Type B pancreatic cell (in vitro differentiated cells): ENCODE results near the gene ORM2. TPM values are rescaled to one million over a fixed set of nuclear protein-coding genes. Genes with fewer than 3 reads are reported as not detected.

Experiments
- DNase-seq: peaks from one replicate; pipeline ENCODE4 v3.0.0; 2021; ENCODE audit warnings: mixed read lengths; ENCODE audit not compliant: unreplicated experiment; ENCODE audit errors: extremely low spot score
- H3K27ac Mint-ChIP-seq: 2 replicates; pipeline ENCODE4 v1.8.0; 2021; ENCODE audit warnings: mild to moderate bottlenecking, mixed read lengths
- H3K27me3 Mint-ChIP-seq: 2 replicates; pipeline ENCODE4 v1.8.0; 2021; ENCODE audit warnings: mixed read lengths
- H3K36me3 Mint-ChIP-seq: 2 replicates; pipeline ENCODE4 v1.8.0; 2021; ENCODE audit warnings: mixed read lengths
- H3K4me1 Mint-ChIP-seq: one replicate; pipeline ENCODE4 v1.8.0; 2021; ENCODE audit warnings: mixed read lengths; ENCODE audit not compliant: unreplicated experiment
- H3K4me3 Mint-ChIP-seq: 2 replicates; pipeline ENCODE4 v1.8.0; 2021; ENCODE audit warnings: mild to moderate bottlenecking, mixed read lengths
- H3K9me3 Mint-ChIP-seq: 2 replicates; pipeline ENCODE4 v1.8.0; 2021; ENCODE audit warnings: mixed read lengths
- total RNA-seq: library from RNA; stranded (reverse); gene quantifications from 2 replicates; pipeline ENCODE4 v1.2.1, GENCODE V29; 2021; ENCODE audit warnings: low replicate concordance
- TF ChIP-seq, protein P1 (sequence below): fragments of 200-600 bp; sonication (generic); conservative IDR thresholded peaks from 2 replicates; pipeline ENCODE4 v1.5.0; 2021; ENCODE audit warnings: antibody characterized with exemption, mild to moderate bottlenecking

ORM2 gene
- total RNA-seq, 1 donor from 2014 or later: not detected

DNA sequence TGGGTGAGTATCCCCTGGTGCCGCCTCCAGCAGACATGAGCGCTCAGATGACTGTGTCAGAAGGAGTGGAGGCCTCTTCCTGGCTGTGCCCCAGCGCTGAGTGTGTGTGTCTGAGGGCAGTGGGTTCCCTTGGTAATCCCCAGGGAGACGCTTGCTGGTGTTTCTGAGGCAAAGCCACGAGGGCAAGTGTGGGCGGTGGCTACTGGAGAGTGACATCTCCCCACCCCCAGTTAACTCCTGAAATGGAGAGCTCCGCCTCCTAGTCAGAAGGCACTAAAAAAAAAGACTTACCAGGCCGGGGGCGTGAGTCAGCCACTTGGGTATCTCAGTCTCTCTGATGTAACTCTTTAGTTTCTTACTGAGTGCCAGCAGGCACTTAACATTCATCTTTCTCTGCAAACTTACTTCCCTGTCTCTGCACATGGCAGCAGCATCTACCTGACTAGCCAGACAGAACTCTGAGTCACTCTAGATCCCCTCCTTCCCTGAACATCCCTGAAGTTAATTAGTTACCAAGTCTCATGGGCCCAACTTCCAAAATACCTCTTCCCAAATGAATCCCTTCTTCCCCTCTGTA lies 19.3 kb downstream of the ORM2 start:
- Mint-ChIP-seq H3K27ac (peak overlapping the region; percentile 46), H3K27me3 (no peaks in the 10 kb centered on the region), H3K4me1 (peaks cover 12% of the 10 kb centered on the region), H3K36me3 (peaks cover 18% of the 10 kb centered on the region), H3K9me3 (no peaks in the 10 kb centered on the region), H3K4me3 (peak overlapping the region; percentile 10)
- DNase-seq: no peak
- TF ChIP-seq, protein P1, sequence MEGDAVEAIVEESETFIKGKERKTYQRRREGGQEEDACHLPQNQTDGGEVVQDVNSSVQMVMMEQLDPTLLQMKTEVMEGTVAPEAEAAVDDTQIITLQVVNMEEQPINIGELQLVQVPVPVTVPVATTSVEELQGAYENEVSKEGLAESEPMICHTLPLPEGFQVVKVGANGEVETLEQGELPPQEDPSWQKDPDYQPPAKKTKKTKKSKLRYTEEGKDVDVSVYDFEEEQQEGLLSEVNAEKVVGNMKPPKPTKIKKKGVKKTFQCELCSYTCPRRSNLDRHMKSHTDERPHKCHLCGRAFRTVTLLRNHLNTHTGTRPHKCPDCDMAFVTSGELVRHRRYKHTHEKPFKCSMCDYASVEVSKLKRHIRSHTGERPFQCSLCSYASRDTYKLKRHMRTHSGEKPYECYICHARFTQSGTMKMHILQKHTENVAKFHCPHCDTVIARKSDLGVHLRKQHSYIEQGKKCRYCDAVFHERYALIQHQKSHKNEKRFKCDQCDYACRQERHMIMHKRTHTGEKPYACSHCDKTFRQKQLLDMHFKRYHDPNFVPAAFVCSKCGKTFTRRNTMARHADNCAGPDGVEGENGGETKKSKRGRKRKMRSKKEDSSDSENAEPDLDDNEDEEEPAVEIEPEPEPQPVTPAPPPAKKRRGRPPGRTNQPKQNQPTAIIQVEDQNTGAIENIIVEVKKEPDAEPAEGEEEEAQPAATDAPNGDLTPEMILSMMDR: no peak

DNA sequence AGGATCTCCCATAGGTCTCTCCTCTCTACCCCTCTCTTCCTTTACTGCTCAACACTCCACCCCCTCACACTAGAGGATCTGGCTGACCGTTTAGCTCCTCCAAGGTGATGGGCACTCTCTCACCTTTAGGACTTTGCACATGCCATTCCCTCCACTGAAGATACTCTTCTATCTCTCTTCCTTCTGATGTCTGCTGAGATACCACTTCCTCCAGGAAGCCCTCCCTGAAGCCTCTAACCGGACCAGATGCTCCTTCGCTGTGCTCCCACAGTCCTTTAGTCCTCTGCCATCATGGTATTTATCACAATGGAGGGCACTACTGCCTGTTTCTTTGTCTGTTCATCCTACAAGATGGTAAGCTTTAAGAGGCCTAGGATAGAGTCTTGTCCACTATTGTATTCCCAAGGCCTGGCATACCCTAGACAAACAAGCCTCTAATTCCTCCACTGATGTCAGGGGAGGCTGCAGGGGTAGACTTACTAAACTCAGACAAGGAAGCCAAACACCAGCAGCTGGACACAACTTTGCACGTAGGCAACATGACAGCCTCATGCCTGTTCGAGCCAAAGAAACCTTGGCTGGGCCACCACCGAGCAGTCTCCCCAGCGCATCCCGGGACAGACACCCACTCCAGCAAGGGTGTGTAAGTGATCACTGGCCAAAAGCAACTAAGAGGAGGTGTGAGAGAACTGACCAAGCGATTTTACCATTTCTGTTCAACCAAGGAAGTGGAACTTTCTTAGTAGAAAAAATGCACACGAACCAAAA lies 20.2 kb downstream of the ORM2 start:
- no peak for DNase-seq
- TF ChIP-seq, protein P1: no peak
- Mint-ChIP-seq H3K36me3 (peaks cover 10% of the 10 kb centered on the region), H3K9me3 (no peaks in the 10 kb centered on the region), H3K4me3 (no peak overlapping the region), H3K4me1 (peaks cover 12% of the 10 kb centered on the region), H3K27ac (peak overlapping the region; percentile 46), H3K27me3 (no peaks in the 10 kb centered on the region)

DNA sequence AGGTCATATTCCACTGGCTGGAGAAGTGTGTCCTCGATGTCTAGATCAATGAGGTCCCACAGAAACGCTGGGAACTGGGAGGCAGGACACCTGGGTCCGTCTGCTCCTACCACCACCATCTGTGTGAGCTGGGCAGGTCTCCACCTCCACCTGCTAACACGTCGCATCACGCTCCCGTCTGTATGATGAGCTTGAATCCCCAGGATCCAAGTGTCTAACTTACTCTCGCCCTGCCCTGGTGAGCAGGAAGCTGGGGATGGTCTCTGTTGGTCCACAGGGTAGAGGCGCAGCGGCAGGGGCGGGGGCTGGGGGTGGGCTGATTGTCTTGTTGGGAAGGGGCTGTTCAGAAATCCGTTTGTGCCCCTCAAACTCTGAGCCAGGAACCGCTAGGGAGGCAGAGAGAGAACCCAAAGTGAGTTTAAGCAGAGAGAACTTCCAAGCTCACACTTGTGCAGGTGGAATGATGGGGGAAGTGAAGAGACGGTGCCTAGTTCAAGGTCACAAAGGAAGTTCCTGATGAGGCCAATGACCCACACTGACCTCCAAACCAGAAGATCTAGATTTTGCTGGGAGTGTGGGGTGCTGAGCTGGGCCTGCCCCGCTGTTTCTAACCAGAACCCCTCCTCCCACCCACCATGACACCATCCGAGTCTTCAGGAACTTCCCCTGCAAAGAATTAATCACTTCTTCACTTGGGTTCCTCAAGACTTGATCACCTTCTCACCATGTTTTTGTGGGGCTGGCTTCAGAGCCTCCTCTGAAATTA lies 21.1 kb downstream of the ORM2 start:
- H3K4me3 Mint-ChIP-seq: no peak overlapping the region
- TF ChIP-seq, protein P1: no peak
- peaks cover 12% of the 10 kb centered on the region for H3K4me1 Mint-ChIP-seq
- H3K27me3 Mint-ChIP-seq: no peaks in the 10 kb centered on the region
- H3K27ac Mint-ChIP-seq: no peak overlapping the region
- no peaks in the 10 kb centered on the region for H3K9me3 Mint-ChIP-seq
- no peak for DNase-seq
- peaks cover 9% of the 10 kb centered on the region for H3K36me3 Mint-ChIP-seq

DNA sequence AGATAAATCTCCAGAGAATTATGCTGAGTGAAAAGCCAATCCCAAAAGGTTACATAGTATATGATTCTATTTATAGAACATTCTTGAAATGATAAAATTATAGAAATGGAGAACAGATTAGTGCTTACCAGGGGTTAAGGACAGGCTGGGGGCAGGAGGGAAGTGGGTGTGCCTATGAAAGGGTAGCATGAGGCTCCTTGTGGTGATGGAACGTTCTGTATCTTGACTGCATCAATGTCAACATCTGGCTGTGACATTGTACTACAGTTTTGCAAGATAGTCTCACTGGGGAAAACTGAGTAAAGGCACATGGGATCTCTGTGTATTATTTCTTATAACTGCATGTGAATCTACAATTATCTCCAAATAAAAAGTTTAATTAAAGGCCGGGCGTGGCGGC lies 22.3 kb downstream of the ORM2 start:
- Mint-ChIP-seq H3K36me3 (peaks cover 9% of the 10 kb centered on the region), H3K27me3 (no peaks in the 10 kb centered on the region), H3K4me3 (no peak overlapping the region), H3K9me3 (no peaks in the 10 kb centered on the region), H3K4me1 (peaks cover 12% of the 10 kb centered on the region), H3K27ac (no peak overlapping the region)
- no peak for DNase-seq
- TF ChIP-seq, protein P1: no peak

DNA sequence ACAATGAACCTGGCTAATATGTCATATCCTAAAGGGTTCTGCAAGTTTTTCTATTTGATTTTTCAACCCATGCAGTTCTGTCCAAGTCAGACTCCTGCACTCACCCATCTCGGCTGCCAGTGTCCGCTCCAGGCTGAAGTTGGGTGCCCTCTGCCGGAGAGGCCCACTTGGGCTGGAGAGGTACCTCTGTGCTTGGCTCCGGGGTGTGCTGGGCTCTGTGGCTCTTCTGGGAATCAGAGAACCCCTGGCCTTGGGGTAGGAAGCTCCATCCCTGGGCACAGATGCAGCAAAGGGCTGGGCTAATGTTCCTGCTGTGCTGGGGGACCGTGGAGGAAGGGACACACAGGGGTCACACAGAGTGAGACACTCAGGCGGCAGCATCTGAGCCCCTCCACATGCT lies 26.2 kb downstream of the ORM2 start:
- no peak overlapping the region for H3K27ac Mint-ChIP-seq
- TF ChIP-seq, protein P1: no peak
- H3K4me3 Mint-ChIP-seq: no peak overlapping the region
- no peaks in the 10 kb centered on the region for H3K4me1 Mint-ChIP-seq
- no peaks in the 10 kb centered on the region for H3K27me3 Mint-ChIP-seq
- H3K9me3 Mint-ChIP-seq: no peaks in the 10 kb centered on the region
- H3K36me3 Mint-ChIP-seq: peaks cover 7% of the 10 kb centered on the region
- no peak for DNase-seq
